SK-N-SH treated with all-trans-retinoic acid at 6 μM for 48 hours (cell line): Measurements from ENCODE around the gene RMND5B.

ENCODE experiments used
- ESRRG ChIP-seq: fragments of 250-450 bp; sonication (Bioruptor Pico); IDR thresholded peaks from 2 replicates; pipeline ENCODE4 v1.6.1; 2021; ENCODE audit warnings: mild to moderate bottlenecking
- PPARA ChIP-seq: fragments of 250-450 bp; sonication (Bioruptor Pico); IDR thresholded peaks from 2 replicates; pipeline ENCODE4 v1.5.0; 2020; ENCODE audit warnings: mild to moderate bottlenecking, borderline replicate concordance
- SNAI2 ChIP-seq: fragments of 250-450 bp; sonication (Bioruptor Pico); IDR thresholded peaks from 2 replicates; pipeline ENCODE4 v1.5.0; 2020; ENCODE audit warnings: mild to moderate bottlenecking, moderate library complexity
- TCF4 ChIP-seq: fragments of 250-450 bp; sonication (Bioruptor Pico); IDR thresholded peaks from 2 replicates; pipeline ENCODE4 v1.8.0; 2021; ENCODE audit warnings: mild to moderate bottlenecking, moderate library complexity, borderline replicate concordance
- ZC3H10 ChIP-seq: fragments of 250-450 bp; sonication (Bioruptor Pico); IDR thresholded peaks from 2 replicates; pipeline ENCODE4 v1.5.1; 2021; ENCODE audit warnings: mild to moderate bottlenecking, moderate library complexity
- ZNF8 ChIP-seq: fragments of 450-650 bp; formaldehyde crosslinking; IDR thresholded peaks from 2 replicates; pipeline ENCODE4 v1.5.0; 2020; ENCODE audit warnings: mild to moderate bottlenecking, moderate library complexity
- TF ChIP-seq, protein P1 (sequence below): fragments of 250-450 bp; sonication (Bioruptor Pico); IDR thresholded peaks from 2 replicates; pipeline ENCODE4 v1.8.0; 2021; ENCODE audit warnings: low read depth, mild to moderate bottlenecking, moderate library complexity, borderline replicate concordance
- TF ChIP-seq, protein P2 (sequence below): fragments of 250-450 bp; sonication (Bioruptor Pico); IDR thresholded peaks from 2 replicates; pipeline ENCODE4 v1.8.0; 2020; ENCODE audit warnings: mild to moderate bottlenecking, moderate library complexity, borderline replicate concordance
- TF ChIP-seq, protein P3 (sequence below): fragments of 250-450 bp; sonication (Bioruptor Pico); IDR thresholded peaks from 2 replicates; pipeline ENCODE4 v1.5.1; 2020; ENCODE audit warnings: low read depth, mild to moderate bottlenecking, moderate library complexity

DNA sequence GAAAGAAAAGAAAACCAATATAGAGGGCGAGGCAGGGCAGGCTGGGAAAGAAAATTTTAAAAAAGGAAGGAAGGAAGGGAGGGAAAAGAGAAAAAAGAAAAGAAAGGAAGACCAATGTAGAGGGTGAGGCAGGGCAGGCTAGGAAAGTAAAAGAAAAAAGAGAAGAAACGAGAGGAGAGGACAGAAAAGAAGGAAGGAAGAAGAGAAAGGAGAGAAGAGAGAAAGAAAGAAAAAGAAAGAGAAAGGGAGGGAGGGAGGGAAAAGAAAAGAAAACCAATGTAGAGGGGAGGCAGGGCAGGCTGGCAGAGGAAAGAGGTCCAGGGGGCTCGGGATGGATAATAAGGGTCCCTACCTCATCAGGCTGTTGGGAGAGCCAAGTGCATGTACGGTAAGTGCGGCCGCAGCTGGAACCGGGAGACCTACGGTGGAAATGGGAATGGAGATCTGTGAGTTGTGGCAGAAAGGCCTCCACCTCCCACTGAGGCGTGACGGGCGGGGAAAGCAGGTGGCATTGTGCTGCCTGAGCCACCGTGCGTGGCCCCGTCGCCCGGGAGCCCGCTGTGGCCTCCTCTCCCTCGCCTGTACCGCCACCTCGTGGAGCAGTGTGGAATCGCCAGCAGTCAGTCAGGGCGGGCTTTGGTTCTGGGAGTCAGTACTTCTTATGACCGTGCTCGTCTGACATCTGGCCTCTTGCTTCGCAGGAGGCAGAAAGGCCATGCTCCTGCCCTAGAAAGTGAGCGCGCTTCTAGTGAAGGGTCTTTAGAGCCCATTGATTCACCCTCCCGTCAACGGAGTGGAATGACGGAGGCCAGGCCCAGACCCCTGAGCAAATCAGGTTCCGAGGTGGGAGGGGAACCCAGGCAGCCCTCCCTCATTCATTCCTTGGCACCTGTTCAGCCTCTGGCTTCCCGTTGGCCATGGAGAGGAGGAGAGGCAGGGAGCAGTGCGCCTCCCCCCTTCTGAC is 33.2 kb downstream of the RMND5B start:
- TF ChIP-seq TCF4 (no peak), ZC3H10 (CRISPR knock-in tag) (no peak), ESRRG (CRISPR knock-in tag) (no peak), PPARA (CRISPR knock-in tag) (no peak), SNAI2 (no peak), ZNF8 (CRISPR knock-in tag) (no peak)
- TF ChIP-seq, protein P1, sequence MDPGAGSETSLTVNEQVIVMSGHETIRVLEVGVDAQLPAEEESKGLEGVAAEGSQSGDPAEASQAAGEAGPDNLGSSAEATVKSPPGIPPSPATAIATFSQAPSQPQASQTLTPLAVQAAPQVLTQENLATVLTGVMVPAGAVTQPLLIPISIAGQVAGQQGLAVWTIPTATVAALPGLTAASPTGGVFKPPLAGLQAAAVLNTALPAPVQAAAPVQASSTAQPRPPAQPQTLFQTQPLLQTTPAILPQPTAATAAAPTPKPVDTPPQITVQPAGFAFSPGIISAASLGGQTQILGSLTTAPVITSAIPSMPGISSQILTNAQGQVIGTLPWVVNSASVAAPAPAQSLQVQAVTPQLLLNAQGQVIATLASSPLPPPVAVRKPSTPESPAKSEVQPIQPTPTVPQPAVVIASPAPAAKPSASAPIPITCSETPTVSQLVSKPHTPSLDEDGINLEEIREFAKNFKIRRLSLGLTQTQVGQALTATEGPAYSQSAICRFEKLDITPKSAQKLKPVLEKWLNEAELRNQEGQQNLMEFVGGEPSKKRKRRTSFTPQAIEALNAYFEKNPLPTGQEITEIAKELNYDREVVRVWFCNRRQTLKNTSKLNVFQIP (CRISPR knock-in tag): no peak
- TF ChIP-seq, protein P2, sequence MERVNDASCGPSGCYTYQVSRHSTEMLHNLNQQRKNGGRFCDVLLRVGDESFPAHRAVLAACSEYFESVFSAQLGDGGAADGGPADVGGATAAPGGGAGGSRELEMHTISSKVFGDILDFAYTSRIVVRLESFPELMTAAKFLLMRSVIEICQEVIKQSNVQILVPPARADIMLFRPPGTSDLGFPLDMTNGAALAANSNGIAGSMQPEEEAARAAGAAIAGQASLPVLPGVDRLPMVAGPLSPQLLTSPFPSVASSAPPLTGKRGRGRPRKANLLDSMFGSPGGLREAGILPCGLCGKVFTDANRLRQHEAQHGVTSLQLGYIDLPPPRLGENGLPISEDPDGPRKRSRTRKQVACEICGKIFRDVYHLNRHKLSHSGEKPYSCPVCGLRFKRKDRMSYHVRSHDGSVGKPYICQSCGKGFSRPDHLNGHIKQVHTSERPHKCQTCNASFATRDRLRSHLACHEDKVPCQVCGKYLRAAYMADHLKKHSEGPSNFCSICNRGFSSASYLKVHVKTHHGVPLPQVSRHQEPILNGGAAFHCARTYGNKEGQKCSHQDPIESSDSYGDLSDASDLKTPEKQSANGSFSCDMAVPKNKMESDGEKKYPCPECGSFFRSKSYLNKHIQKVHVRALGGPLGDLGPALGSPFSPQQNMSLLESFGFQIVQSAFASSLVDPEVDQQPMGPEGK (CRISPR knock-in tag): no peak
- TF ChIP-seq, protein P3, sequence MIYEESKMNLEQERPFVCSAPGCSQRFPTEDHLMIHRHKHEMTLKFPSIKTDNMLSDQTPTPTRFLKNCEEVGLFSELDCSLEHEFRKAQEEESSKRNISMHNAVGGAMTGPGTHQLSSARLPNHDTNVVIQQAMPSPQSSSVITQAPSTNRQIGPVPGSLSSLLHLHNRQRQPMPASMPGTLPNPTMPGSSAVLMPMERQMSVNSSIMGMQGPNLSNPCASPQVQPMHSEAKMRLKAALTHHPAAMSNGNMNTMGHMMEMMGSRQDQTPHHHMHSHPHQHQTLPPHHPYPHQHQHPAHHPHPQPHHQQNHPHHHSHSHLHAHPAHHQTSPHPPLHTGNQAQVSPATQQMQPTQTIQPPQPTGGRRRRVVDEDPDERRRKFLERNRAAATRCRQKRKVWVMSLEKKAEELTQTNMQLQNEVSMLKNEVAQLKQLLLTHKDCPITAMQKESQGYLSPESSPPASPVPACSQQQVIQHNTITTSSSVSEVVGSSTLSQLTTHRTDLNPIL (CRISPR knock-in tag): no peak
